Adrenal gland (tissue), 5 donors: ENCODE data around the gene ANKRD11.

Source experiments
- CTCF ChIP-seq, 6 experiments: fragments of 450-650 bp in 4 of 6; fragments of 200-600 bp in 2 of 6; sonication (generic) in 1 of 6; IDR thresholded peaks; 1 replicate in 5 of 6; 2 replicates in 1 of 6; pipeline versions ENCODE4 v1.5.1 to v1.8.0; 2016 to 2021; ENCODE audit warnings: antibody characterized with exemption in 6 of 6, mild to moderate bottlenecking in 2 of 6, moderate library complexity in 1 of 6
- POLR2A ChIP-seq, 2 donors: fragments of 450-650 bp; IDR thresholded peaks; one replicate each; pipeline ENCODE4 v1.6.1; 2017; ENCODE audit warnings: antibody characterized with exemption in 2 of 2, mild to moderate bottlenecking in 2 of 2, moderate library complexity in 1 of 2
- donor health status: DM: no; HTN: no; CAD: no.

GRCh38 chr16:89381788-89382187 lies 108.6 kb downstream of the ANKRD11 start:
- TF ChIP-seq CTCF (IDR thresholded peaks at IDR 0.05) (no peak), POLR2A (IDR thresholded peaks at IDR 0.05) (no peak)
